ENCODE results near the gene SPO11. TPM values are rescaled to one million over a fixed set of nuclear protein-coding genes. Genes with fewer than 3 reads are reported as not detected.

Gene SPO11
- polyA plus RNA-seq, 1 donor from 2014 or later, result not detected

DNA sequence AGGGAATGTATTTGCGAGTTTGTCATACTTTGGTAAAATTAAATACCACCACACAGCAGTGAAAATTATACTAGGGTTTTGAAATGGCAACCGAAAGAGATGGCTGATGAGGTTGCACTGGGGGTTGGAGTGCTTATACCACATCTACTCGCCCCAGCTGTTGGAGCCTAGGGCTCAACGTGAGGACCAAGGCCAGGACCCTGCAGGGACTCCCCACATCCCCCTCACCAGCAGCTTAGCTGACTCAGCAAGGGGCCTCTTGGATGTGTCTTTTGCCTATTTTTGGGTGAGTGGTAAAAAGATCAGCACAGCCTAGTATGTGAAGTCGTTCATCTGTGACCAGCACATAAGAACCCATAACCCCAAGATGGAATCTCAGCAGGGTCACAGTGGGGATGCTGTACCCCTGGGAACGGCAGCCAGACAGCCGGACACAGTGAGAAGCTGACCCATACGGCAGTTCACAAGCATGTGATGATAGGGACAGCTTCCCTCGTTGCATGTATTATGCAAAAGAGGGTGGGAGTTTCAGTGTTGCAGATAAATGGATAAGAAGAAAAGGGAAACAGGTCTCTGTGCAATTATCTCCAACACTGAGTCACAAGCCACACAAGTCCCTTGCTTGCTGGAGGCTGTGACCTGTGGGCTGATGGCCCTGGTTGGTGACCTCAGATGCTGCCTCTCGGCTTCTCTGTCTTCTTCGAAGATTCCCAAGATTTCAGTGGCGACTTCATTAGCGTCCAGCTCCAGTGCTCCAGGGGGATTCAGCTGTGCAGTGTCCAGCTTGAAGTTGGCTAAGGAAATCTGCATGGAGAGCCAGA, 20.9 kb upstream of the SPO11 start:
- H3K36me3 ChIP-seq (ENCODE audit: insufficient read depth, low read length), result no peaks in the 10 kb centered on the region
- H3K4me3 ChIP-seq (ENCODE audit: low read length), result no peak overlapping the region
- no peaks in the 10 kb centered on the region for H3K79me2 ChIP-seq (replicated peaks; ENCODE audit: insufficient read depth, low read length)
- no peak for TF ChIP-seq RAD21 (conservative IDR thresholded peaks at IDR 0.05)
- TF ChIP-seq, protein P1, sequence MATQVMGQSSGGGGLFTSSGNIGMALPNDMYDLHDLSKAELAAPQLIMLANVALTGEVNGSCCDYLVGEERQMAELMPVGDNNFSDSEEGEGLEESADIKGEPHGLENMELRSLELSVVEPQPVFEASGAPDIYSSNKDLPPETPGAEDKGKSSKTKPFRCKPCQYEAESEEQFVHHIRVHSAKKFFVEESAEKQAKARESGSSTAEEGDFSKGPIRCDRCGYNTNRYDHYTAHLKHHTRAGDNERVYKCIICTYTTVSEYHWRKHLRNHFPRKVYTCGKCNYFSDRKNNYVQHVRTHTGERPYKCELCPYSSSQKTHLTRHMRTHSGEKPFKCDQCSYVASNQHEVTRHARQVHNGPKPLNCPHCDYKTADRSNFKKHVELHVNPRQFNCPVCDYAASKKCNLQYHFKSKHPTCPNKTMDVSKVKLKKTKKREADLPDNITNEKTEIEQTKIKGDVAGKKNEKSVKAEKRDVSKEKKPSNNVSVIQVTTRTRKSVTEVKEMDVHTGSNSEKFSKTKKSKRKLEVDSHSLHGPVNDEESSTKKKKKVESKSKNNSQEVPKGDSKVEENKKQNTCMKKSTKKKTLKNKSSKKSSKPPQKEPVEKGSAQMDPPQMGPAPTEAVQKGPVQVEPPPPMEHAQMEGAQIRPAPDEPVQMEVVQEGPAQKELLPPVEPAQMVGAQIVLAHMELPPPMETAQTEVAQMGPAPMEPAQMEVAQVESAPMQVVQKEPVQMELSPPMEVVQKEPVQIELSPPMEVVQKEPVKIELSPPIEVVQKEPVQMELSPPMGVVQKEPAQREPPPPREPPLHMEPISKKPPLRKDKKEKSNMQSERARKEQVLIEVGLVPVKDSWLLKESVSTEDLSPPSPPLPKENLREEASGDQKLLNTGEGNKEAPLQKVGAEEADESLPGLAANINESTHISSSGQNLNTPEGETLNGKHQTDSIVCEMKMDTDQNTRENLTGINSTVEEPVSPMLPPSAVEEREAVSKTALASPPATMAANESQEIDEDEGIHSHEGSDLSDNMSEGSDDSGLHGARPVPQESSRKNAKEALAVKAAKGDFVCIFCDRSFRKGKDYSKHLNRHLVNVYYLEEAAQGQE (IDR thresholded peaks at IDR 0.05; ENCODE audit: borderline replicate concordance), result no peak
- TF ChIP-seq SMC3 (conservative IDR thresholded peaks at IDR 0.05; ENCODE audit: poor library complexity), result no peak
- TF ChIP-seq, protein P2, sequence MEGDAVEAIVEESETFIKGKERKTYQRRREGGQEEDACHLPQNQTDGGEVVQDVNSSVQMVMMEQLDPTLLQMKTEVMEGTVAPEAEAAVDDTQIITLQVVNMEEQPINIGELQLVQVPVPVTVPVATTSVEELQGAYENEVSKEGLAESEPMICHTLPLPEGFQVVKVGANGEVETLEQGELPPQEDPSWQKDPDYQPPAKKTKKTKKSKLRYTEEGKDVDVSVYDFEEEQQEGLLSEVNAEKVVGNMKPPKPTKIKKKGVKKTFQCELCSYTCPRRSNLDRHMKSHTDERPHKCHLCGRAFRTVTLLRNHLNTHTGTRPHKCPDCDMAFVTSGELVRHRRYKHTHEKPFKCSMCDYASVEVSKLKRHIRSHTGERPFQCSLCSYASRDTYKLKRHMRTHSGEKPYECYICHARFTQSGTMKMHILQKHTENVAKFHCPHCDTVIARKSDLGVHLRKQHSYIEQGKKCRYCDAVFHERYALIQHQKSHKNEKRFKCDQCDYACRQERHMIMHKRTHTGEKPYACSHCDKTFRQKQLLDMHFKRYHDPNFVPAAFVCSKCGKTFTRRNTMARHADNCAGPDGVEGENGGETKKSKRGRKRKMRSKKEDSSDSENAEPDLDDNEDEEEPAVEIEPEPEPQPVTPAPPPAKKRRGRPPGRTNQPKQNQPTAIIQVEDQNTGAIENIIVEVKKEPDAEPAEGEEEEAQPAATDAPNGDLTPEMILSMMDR (IDR thresholded peaks at IDR 0.05; ENCODE audit: poor library complexity, severe bottlenecking), result no peak
- no peak for TF ChIP-seq EZH2 (IDR thresholded peaks at IDR 0.05; ENCODE audit: borderline replicate concordance, insufficient read depth, low read length, poor library complexity, severe bottlenecking)
- no peak for TF ChIP-seq EP300 (conservative IDR thresholded peaks at IDR 0.05; ENCODE audit: poor library complexity, severe bottlenecking)
- no peak for TF ChIP-seq TAF1 (IDR thresholded peaks at IDR 0.05; ENCODE audit: low read depth)
- no peak for TF ChIP-seq POLR2AphosphoS5 (IDR thresholded peaks at IDR 0.05)
- no peak for TF ChIP-seq MXI1 (conservative IDR thresholded peaks at IDR 0.05; ENCODE audit: poor library complexity, severe bottlenecking)
- no peaks in the 10 kb centered on the region for H3F3A ChIP-seq (ENCODE audit: insufficient read depth, low read length, poor library complexity, severe bottlenecking)
- no peaks in the 10 kb centered on the region for H4K20me1 ChIP-seq (ENCODE audit: insufficient read depth)
- H3K9ac ChIP-seq (ENCODE audit: low read length), result no peak overlapping the region
- no peak overlapping the region for H3K4me2 ChIP-seq (ENCODE audit: low read length)
- H3K27me3 ChIP-seq (ENCODE audit: insufficient read depth, low read depth, low read length), result no peaks in the 10 kb centered on the region
- no peaks in the 10 kb centered on the region for H3K9me2 ChIP-seq (ENCODE audit: insufficient read depth, low read length)
- no peak overlapping the region for H3K27ac ChIP-seq (ENCODE audit: low read length)
- H2AFZ ChIP-seq (ENCODE audit: low read depth, low read length), result no peak overlapping the region
- no peaks in the 10 kb centered on the region for H3K9me3 ChIP-seq (ENCODE audit: low read length)

- H2AFZ ChIP-seq (ENCODE audit: low read depth, low read length), result no peak overlapping the region
- no peak overlapping the region for H3K4me2 ChIP-seq (ENCODE audit: low read length)
- H3K4me3 ChIP-seq (ENCODE audit: low read length), result no peak overlapping the region
- no peaks in the 10 kb centered on the region for H3K9me3 ChIP-seq (ENCODE audit: low read length)
- no peaks in the 10 kb centered on the region for H3F3A ChIP-seq (ENCODE audit: insufficient read depth, low read length, poor library complexity, severe bottlenecking)
- no peak overlapping the region for H3K27ac ChIP-seq (ENCODE audit: low read length)
- no peaks in the 10 kb centered on the region for H4K20me1 ChIP-seq (ENCODE audit: insufficient read depth)
- H3K9me2 ChIP-seq (ENCODE audit: insufficient read depth, low read length), result no peaks in the 10 kb centered on the region
- TF ChIP-seq RAD21 (conservative IDR thresholded peaks at IDR 0.05), result no peak
- TF ChIP-seq TAF1 (IDR thresholded peaks at IDR 0.05; ENCODE audit: low read depth), result no peak
- no peak for TF ChIP-seq SMC3 (conservative IDR thresholded peaks at IDR 0.05; ENCODE audit: poor library complexity)
- TF ChIP-seq MXI1 (conservative IDR thresholded peaks at IDR 0.05; ENCODE audit: poor library complexity, severe bottlenecking), result no peak
- TF ChIP-seq, protein P2 (IDR thresholded peaks at IDR 0.05; ENCODE audit: poor library complexity, severe bottlenecking), result no peak
- TF ChIP-seq, protein P1 (IDR thresholded peaks at IDR 0.05; ENCODE audit: borderline replicate concordance), result no peak
- TF ChIP-seq EZH2 (IDR thresholded peaks at IDR 0.05; ENCODE audit: borderline replicate concordance, insufficient read depth, low read length, poor library complexity, severe bottlenecking), result no peak
- no peak for TF ChIP-seq EP300 (conservative IDR thresholded peaks at IDR 0.05; ENCODE audit: poor library complexity, severe bottlenecking)
- TF ChIP-seq POLR2AphosphoS5 (IDR thresholded peaks at IDR 0.05), result no peak
- no peaks in the 10 kb centered on the region for H3K27me3 ChIP-seq (ENCODE audit: insufficient read depth, low read depth, low read length)
- no peaks in the 10 kb centered on the region for H3K36me3 ChIP-seq (ENCODE audit: insufficient read depth, low read length)
- H3K9ac ChIP-seq (ENCODE audit: low read length), result no peak overlapping the region
- H3K79me2 ChIP-seq (replicated peaks; ENCODE audit: insufficient read depth, low read length), result no peaks in the 10 kb centered on the region
Measured at GRCh38 chr20:57309544-57310115, 20.0 kb upstream of the SPO11 start.
